ENCODE measurements around the gene MPP7.

Gene MPP7

DNA sequence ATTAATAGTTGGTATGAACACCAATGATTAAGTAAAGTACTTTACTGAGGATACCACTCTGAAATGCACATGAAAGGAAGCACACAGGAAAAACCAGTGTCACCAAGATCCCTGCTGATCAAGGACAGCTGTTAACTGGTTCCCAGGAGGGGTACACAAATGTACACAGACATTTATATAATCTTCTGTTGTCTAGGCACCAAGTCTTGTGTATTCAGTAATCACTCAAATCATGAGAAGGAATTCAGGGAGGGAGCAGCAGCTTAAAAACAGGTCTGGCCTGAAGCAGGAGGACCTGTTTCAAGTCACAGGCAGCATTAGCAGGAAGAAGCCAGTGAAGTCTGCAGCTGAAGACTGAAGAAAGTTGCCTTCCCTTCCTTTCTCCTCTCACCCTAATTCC is 18.7 kb downstream of the MPP7 start:
- no peaks in the 10 kb centered on the region for H3K27me3 ChIP-seq (ENCODE audit: low read length)
- TF ChIP-seq, protein P1, sequence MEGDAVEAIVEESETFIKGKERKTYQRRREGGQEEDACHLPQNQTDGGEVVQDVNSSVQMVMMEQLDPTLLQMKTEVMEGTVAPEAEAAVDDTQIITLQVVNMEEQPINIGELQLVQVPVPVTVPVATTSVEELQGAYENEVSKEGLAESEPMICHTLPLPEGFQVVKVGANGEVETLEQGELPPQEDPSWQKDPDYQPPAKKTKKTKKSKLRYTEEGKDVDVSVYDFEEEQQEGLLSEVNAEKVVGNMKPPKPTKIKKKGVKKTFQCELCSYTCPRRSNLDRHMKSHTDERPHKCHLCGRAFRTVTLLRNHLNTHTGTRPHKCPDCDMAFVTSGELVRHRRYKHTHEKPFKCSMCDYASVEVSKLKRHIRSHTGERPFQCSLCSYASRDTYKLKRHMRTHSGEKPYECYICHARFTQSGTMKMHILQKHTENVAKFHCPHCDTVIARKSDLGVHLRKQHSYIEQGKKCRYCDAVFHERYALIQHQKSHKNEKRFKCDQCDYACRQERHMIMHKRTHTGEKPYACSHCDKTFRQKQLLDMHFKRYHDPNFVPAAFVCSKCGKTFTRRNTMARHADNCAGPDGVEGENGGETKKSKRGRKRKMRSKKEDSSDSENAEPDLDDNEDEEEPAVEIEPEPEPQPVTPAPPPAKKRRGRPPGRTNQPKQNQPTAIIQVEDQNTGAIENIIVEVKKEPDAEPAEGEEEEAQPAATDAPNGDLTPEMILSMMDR (IDR thresholded peaks at IDR 0.05; ENCODE audit: insufficient read depth, low read length, poor library complexity, severe bottlenecking), result no peak
- TF ChIP-seq EZH2phosphoT487 (conservative IDR thresholded peaks at IDR 0.05; ENCODE audit: low read length), result no peak
- no peak overlapping the region for H2AFZ ChIP-seq (ENCODE audit: low read depth, low read length, severe bottlenecking)
- H3K79me2 ChIP-seq (ENCODE audit: insufficient read depth, low read length), result no peaks in the 10 kb centered on the region
- H3K27ac ChIP-seq (ENCODE audit: low read depth, low read length), result no peak overlapping the region
- no peaks in the 10 kb centered on the region for H3K36me3 ChIP-seq (ENCODE audit: low read length)
- H3K9ac ChIP-seq (ENCODE audit: low read length), result no peak overlapping the region
- H3F3A ChIP-seq (ENCODE audit: insufficient read depth), result no peaks in the 10 kb centered on the region
- no peaks in the 10 kb centered on the region for H3K9me2 ChIP-seq (replicated peaks; ENCODE audit: insufficient read depth, low read length)
- H3K4me2 ChIP-seq (ENCODE audit: low read depth, low read length, poor library complexity, severe bottlenecking), result no peak overlapping the region
- no peaks in the 10 kb centered on the region for H4K20me1 ChIP-seq (ENCODE audit: low read depth, low read length)
- H3K9me3 ChIP-seq (ENCODE audit: insufficient read depth, low read length), result no peaks in the 10 kb centered on the region
- no peak overlapping the region for H3K4me3 ChIP-seq (ENCODE audit: insufficient read depth, low read length, poor library complexity, severe bottlenecking)

DNA sequence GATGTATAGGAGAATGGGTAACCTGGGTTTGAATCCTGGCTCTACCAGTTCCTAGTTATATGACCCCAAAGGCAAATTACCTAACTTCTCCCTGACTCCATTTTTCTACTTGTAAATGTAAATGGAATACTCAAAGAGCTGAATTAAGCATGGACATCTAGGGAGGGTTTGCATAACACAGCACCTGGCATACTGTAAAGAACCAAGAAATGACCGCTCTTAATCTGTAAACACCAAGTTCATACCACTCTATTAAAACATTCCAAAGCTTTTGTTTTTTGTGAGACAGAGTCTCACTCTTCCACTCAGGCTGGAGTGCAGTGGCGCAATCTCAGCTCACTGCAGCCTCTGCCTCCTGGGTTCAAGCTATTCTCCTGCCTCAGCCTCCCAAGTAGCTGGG is 19.6 kb downstream of the MPP7 start:
- Histone ChIP-seq H4K20me1 (ENCODE audit: low read depth, low read length) (no peaks in the 10 kb centered on the region), H3K9ac (ENCODE audit: low read length) (no peak overlapping the region), H3F3A (ENCODE audit: insufficient read depth) (no peaks in the 10 kb centered on the region), H3K4me2 (ENCODE audit: low read depth, low read length, poor library complexity, severe bottlenecking) (no peak overlapping the region), H3K9me2 (replicated peaks; ENCODE audit: insufficient read depth, low read length) (no peaks in the 10 kb centered on the region), H3K79me2 (ENCODE audit: insufficient read depth, low read length) (no peaks in the 10 kb centered on the region), H3K4me3 (ENCODE audit: insufficient read depth, low read length, poor library complexity, severe bottlenecking) (no peak overlapping the region), H2AFZ (ENCODE audit: low read depth, low read length, severe bottlenecking) (no peak overlapping the region), H3K27me3 (ENCODE audit: low read length) (no peaks in the 10 kb centered on the region), H3K36me3 (ENCODE audit: low read length) (no peaks in the 10 kb centered on the region), H3K27ac (ENCODE audit: low read depth, low read length) (no peak overlapping the region), H3K9me3 (ENCODE audit: insufficient read depth, low read length) (no peaks in the 10 kb centered on the region)
- TF ChIP-seq EZH2phosphoT487 (conservative IDR thresholded peaks at IDR 0.05; ENCODE audit: low read length), result no peak
- TF ChIP-seq, protein P1 (IDR thresholded peaks at IDR 0.05; ENCODE audit: insufficient read depth, low read length, poor library complexity, severe bottlenecking), result no peak

DNA sequence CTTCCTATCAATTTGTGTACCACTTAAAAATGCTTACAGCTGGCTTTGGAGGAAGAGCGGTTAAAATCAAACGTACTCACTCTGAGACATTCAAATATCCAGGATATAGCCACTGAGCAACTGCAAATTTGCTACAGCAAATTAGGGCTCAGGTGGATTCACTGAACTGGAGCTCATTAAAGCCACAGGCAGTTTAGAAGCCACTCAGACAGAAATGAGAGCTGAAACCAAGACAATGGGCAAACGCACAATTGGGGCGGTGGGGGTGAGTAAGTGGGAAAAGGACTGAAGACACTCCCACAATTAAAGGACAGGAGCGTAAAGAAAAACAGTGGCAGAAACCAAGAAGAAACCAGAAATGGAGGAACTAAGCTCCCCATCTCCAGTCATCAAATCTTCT is 20.5 kb downstream of the MPP7 start:
- no peak overlapping the region for H3K27ac ChIP-seq (ENCODE audit: low read depth, low read length)
- no peaks in the 10 kb centered on the region for H4K20me1 ChIP-seq (ENCODE audit: low read depth, low read length)
- no peak overlapping the region for H3K4me2 ChIP-seq (ENCODE audit: low read depth, low read length, poor library complexity, severe bottlenecking)
- H3F3A ChIP-seq (ENCODE audit: insufficient read depth), result no peaks in the 10 kb centered on the region
- no peaks in the 10 kb centered on the region for H3K27me3 ChIP-seq (ENCODE audit: low read length)
- H3K9me2 ChIP-seq (replicated peaks; ENCODE audit: insufficient read depth, low read length), result no peaks in the 10 kb centered on the region
- no peak for TF ChIP-seq EZH2phosphoT487 (conservative IDR thresholded peaks at IDR 0.05; ENCODE audit: low read length)
- H3K4me3 ChIP-seq (ENCODE audit: insufficient read depth, low read length, poor library complexity, severe bottlenecking), result no peak overlapping the region
- H3K9ac ChIP-seq (ENCODE audit: low read length), result no peak overlapping the region
- no peaks in the 10 kb centered on the region for H3K36me3 ChIP-seq (ENCODE audit: low read length)
- no peaks in the 10 kb centered on the region for H3K79me2 ChIP-seq (ENCODE audit: insufficient read depth, low read length)
- no peaks in the 10 kb centered on the region for H3K9me3 ChIP-seq (ENCODE audit: insufficient read depth, low read length)
- H2AFZ ChIP-seq (ENCODE audit: low read depth, low read length, severe bottlenecking), result no peak overlapping the region

DNA sequence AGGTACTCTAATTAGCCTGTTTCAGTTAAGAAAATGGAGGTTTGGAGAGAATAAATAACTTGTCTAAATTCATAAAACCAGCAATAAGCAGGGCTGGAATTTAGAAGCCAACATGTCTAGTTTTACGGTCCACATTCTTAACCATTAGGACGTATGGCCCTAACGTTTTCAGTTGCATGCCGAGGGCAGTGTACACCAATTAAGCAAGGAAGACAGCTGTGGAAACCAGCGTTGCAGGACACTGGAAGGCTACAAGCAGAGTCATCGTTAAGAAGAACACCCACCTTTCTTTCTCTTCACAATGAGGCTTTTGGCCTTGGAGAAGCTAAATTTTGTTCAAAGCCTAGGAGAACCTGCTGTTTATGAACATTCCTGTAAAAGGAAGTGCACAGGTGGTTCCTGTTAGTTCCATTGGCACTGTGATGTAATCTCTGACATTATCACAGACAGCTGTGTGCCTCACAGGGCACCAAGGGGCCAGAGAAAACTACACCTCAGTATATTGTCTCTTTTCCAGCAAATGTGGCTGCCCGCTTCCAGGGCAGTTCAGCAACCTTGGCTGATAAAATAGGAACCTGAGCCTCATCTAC is 21.0 kb downstream of the MPP7 start:
- H3K9me3 ChIP-seq (ENCODE audit: insufficient read depth, low read length), result no peaks in the 10 kb centered on the region
- H2AFZ ChIP-seq (ENCODE audit: low read depth, low read length, severe bottlenecking), result no peak overlapping the region
- H3K4me3 ChIP-seq (ENCODE audit: insufficient read depth, low read length, poor library complexity, severe bottlenecking), result no peak overlapping the region
- no peaks in the 10 kb centered on the region for H4K20me1 ChIP-seq (ENCODE audit: low read depth, low read length)
- no peaks in the 10 kb centered on the region for H3K79me2 ChIP-seq (ENCODE audit: insufficient read depth, low read length)
- H3K9ac ChIP-seq (ENCODE audit: low read length), result no peak overlapping the region
- no peaks in the 10 kb centered on the region for H3K36me3 ChIP-seq (ENCODE audit: low read length)
- H3K27me3 ChIP-seq (ENCODE audit: low read length), result no peaks in the 10 kb centered on the region
- H3K4me2 ChIP-seq (ENCODE audit: low read depth, low read length, poor library complexity, severe bottlenecking), result no peak overlapping the region
- TF ChIP-seq, protein P1 (IDR thresholded peaks at IDR 0.05; ENCODE audit: insufficient read depth, low read length, poor library complexity, severe bottlenecking), result no peak
- TF ChIP-seq EZH2phosphoT487 (conservative IDR thresholded peaks at IDR 0.05; ENCODE audit: low read length), result no peak
- H3K9me2 ChIP-seq (replicated peaks; ENCODE audit: insufficient read depth, low read length), result no peaks in the 10 kb centered on the region
- no peak overlapping the region for H3K27ac ChIP-seq (ENCODE audit: low read depth, low read length)
- no peaks in the 10 kb centered on the region for H3F3A ChIP-seq (ENCODE audit: insufficient read depth)

All from SU-DHL-6 (cell line).